Activated gamma-delta T cell treated with Interleukin-2 at 50 U/mL for 16 hours (primary cell): Measurements from ENCODE around the gene SLC41A3.

Source experiments
- DNase-seq: peaks from one replicate; pipeline ENCODE4 v3.0.0-alpha.2; 2020

The SLC41A3 gene

GRCh38 chr3:126083913-126084767 lies at the start of gene SLC41A3:
Gene SLC41A3 (minus strand): TSS chr3:126084124. CDS start chr3:126068219, 15,905 bp downstream.
- DNase-seq: peak; percentile 83

- DNase-seq: no peak
Observed at GRCh38 chr3:126133606-126134005, 49.7 kb upstream of the SLC41A3 start.

- no peak for DNase-seq
Observed at GRCh38 chr3:126132751-126133511, 49.0 kb upstream of the SLC41A3 start.

GRCh38 chr3:126131881-126132750 lies 48.2 kb upstream of the SLC41A3 start:
- DNase-seq: no peak

GRCh38 chr3:126130981-126131745 lies 47.2 kb upstream of the SLC41A3 start:
- no peak for DNase-seq

- DNase-seq: no peak
Observed at GRCh38 chr3:126130081-126130855, 46.3 kb upstream of the SLC41A3 start.

GRCh38 chr3:126129398-126129891 lies 45.5 kb upstream of the SLC41A3 start:
- DNase-seq: no peak

GRCh38 chr3:126128504-126129397 lies 44.8 kb upstream of the SLC41A3 start:
- no peak for DNase-seq

- no peak for DNase-seq
Observed at GRCh38 chr3:126127904-126128303, 44.0 kb upstream of the SLC41A3 start.

GRCh38 chr3:126127452-126127851 lies 43.5 kb upstream of the SLC41A3 start:
- DNase-seq: no peak

GRCh38 chr3:126126811-126127431 lies 43.0 kb upstream of the SLC41A3 start:
- DNase-seq: no peak

GRCh38 chr3:126126286-126126685 lies 42.4 kb upstream of the SLC41A3 start:
- no peak for DNase-seq

- no peak for DNase-seq
Observed at GRCh38 chr3:126125781-126126251, 41.9 kb upstream of the SLC41A3 start.

- DNase-seq: no peak
Observed at GRCh38 chr3:126125341-126125740, 41.4 kb upstream of the SLC41A3 start.

GRCh38 chr3:126124896-126125295 lies 41.0 kb upstream of the SLC41A3 start:
- DNase-seq: no peak

GRCh38 chr3:126124148-126124868 lies 40.4 kb upstream of the SLC41A3 start:
- DNase-seq: no peak

GRCh38 chr3:126121632-126122031 lies 37.7 kb upstream of the SLC41A3 start:
- no peak for DNase-seq

GRCh38 chr3:126121074-126121473 lies 37.1 kb upstream of the SLC41A3 start:
- no peak for DNase-seq

- no peak for DNase-seq
Observed at GRCh38 chr3:126119976-126120375, 36.1 kb upstream of the SLC41A3 start.
